Tibial artery (tissue), 4 donors: Measurements from ENCODE around the gene SPOCD1.

Experiments
- DNase-seq, 2 donors: peaks; one replicate each; pipeline ENCODE4 v3.0.0-alpha.2; 2019
- H3K27ac ChIP-seq, 2 donors: fragments of 200-600 bp; sonication (generic) in 1 of 2; 1 replicate in 1 of 2; 2 replicates in 1 of 2; pipeline ENCODE4 v1.5.1; 2018 to 2019; ENCODE audit warnings: mild to moderate bottlenecking in 1 of 2
- H3K27me3 ChIP-seq, 2 donors: fragments of 200-600 bp; sonication (generic) in 1 of 2; one replicate each; pipeline versions ENCODE4 v1.5.1 to v1.6.0; 2016 to 2019
- H3K36me3 ChIP-seq, 3 donors: fragments of 200-600 bp; sonication (generic) in 2 of 3; one replicate each; pipeline ENCODE4 v1.5.1; 2016 to 2019; ENCODE audit warnings: mild to moderate bottlenecking in 2 of 3
- H3K4me1 ChIP-seq, 4 donors: fragments of 200-600 bp; sonication (generic) in 2 of 4; 1 replicate in 3 of 4; 2 replicates in 1 of 4; pipeline ENCODE4 v1.5.1; 2016 to 2019
- H3K4me3 ChIP-seq, 2 donors: fragments of 200-600 bp; sonication (generic) in 1 of 2; 1 replicate in 1 of 2; 2 replicates in 1 of 2; pipeline ENCODE4 v1.5.1; 2018 to 2019; ENCODE audit warnings: mild to moderate bottlenecking in 2 of 2
- H3K9me3 ChIP-seq, 3 donors: fragments of 200-600 bp; sonication (generic) in 1 of 3; one replicate each; pipeline ENCODE4 v1.5.1; 2016 to 2019
- CTCF ChIP-seq, 2 experiments: fragments of 200-600 bp in 1 of 2; fragments of 450-650 bp in 1 of 2; IDR thresholded peaks; one replicate each; pipeline ENCODE4 v1.5.1; 2017 to 2019; ENCODE audit warnings: antibody characterized with exemption in 2 of 2, mild to moderate bottlenecking in 1 of 2, moderate library complexity in 1 of 2
- intact Hi-C: fragments of 100-400 bp; cut with DNase I; formaldehyde crosslinking; loops from one replicate; pipeline ENCODE4 v1.15.0; 2023; ENCODE audit warnings: low total_unique reads

Gene SPOCD1

GRCh38 chr1:31859044-31859443, 43.2 kb upstream of the SPOCD1 start:
- intact Hi-C loops: no loop called here
- DNase-seq: no peak
- no peak for TF ChIP-seq CTCF (IDR thresholded peaks at IDR 0.05)
- H3K4me3 ChIP-seq: no peak overlapping the region
- H3K36me3 ChIP-seq: no peaks in the 10 kb centered on the region
- no peaks in the 10 kb centered on the region for H3K9me3 ChIP-seq
- no peak overlapping the region for H3K27ac ChIP-seq
- peaks cover 0 to 5% of the 10 kb centered on the region in 2 donors for H3K27me3 ChIP-seq
- H3K4me1 ChIP-seq: no peaks in the 10 kb centered on the region

- no peak overlapping the region for H3K27ac ChIP-seq
- no peaks in the 10 kb centered on the region for H3K4me1 ChIP-seq
- no peak for DNase-seq
- H3K4me3 ChIP-seq: no peak overlapping the region
- no peaks in the 10 kb centered on the region for H3K36me3 ChIP-seq
- peaks cover 0 to 7% of the 10 kb centered on the region in 2 donors for H3K27me3 ChIP-seq
- intact Hi-C loops: no loop called here
- TF ChIP-seq CTCF (IDR thresholded peaks at IDR 0.05): no peak
- no peaks in the 10 kb centered on the region for H3K9me3 ChIP-seq
Observed at GRCh38 chr1:31857863-31858262, 42.0 kb upstream of the SPOCD1 start.

GRCh38 chr1:31856140-31856539, 40.3 kb upstream of the SPOCD1 start:
- no peak for DNase-seq
- intact Hi-C loops: no loop called here
- no peak overlapping the region for H3K4me3 ChIP-seq
- no peaks in the 10 kb centered on the region for H3K4me1 ChIP-seq
- TF ChIP-seq CTCF (IDR thresholded peaks at IDR 0.05): no peak
- no peaks in the 10 kb centered on the region for H3K36me3 ChIP-seq
- no peaks in the 10 kb centered on the region for H3K9me3 ChIP-seq
- peaks cover 0 to 7% of the 10 kb centered on the region in 2 donors for H3K27me3 ChIP-seq
- H3K27ac ChIP-seq: no peak overlapping the region

GRCh38 chr1:31855038-31855845, 39.4 kb upstream of the SPOCD1 start:
- intact Hi-C loops: no loop called here
- Histone ChIP-seq H3K4me3 (no peak overlapping the region), H3K36me3 (no peaks in the 10 kb centered on the region), H3K27me3 (peaks cover 0 to 7% of the 10 kb centered on the region in 2 donors), H3K27ac (no peak overlapping the region), H3K4me1 (no peaks in the 10 kb centered on the region), H3K9me3 (no peaks in the 10 kb centered on the region)
- no peak for DNase-seq
- TF ChIP-seq CTCF (IDR thresholded peaks at IDR 0.05): no peak

GRCh38 chr1:31849653-31850052, 33.8 kb upstream of the SPOCD1 start:
- intact Hi-C loops: no loop called here
- Histone ChIP-seq H3K27me3 (peaks cover 0 to 7% of the 10 kb centered on the region in 2 donors), H3K9me3 (no peaks in the 10 kb centered on the region), H3K4me1 (no peaks in the 10 kb centered on the region), H3K27ac (no peak overlapping the region), H3K4me3 (no peak overlapping the region), H3K36me3 (no peaks in the 10 kb centered on the region)
- TF ChIP-seq CTCF (IDR thresholded peaks at IDR 0.05): no peak
- no peak for DNase-seq
